Measurements from ENCODE around the gene MAPK14.

- TF ChIP-seq CTCF (IDR thresholded peaks at IDR 0.05) = no peak
- no peak for TF ChIP-seq POLR2A (IDR thresholded peaks at IDR 0.05)
These were observed 22.0 kb downstream of the MAPK14 start for GRCh38 chr6:36049582-36049981.
